ENCODE data around the gene SPRYD3. TPM values are rescaled to one million over a fixed set of nuclear protein-coding genes. Genes with fewer than 3 reads are reported as not detected.

SPRYD3 gene
- total and polyA plus RNA-seq, 4 donors, result 53.8 to 101 (median 66.2) TPM

- no peak overlapping the region for H3K4me3 ChIP-seq (ENCODE audit: low read length in 2 of 2)
- H3K27me3 ChIP-seq (ENCODE audit: control insufficient read depth in 1 of 2, insufficient read depth in 2 of 2, low read length in 1 of 2), result no peaks in the 10 kb centered on the region
- H3K36me3 ChIP-seq (ENCODE audit: control insufficient read depth in 1 of 2, insufficient read depth in 2 of 2, low read length in 1 of 2), result peaks cover 0 to 3% of the 10 kb centered on the region in 2 donors
- H3K27ac ChIP-seq (ENCODE audit: low read depth in 1 of 2, low read length in 2 of 2), result peak overlapping the region in 1 of 2 donors; percentile 12
- intact Hi-C loops (cut with DNase I), result no loop called here
- peaks cover 2 to 6% of the 10 kb centered on the region in 2 donors for H3K4me1 ChIP-seq (ENCODE audit: control insufficient read depth in 1 of 2, insufficient read depth in 2 of 2, low read length in 2 of 2)
- DNase-seq, result peak in 1 of 2 donors; percentile 67
- no peaks in the 10 kb centered on the region for H3K9me3 ChIP-seq (ENCODE audit: control insufficient read depth, low read length)
- no peak for ATAC-seq (ENCODE audit: low FRiP score)
- WGBS, 2 donors, result 89 to 93% methylated on average over 11 of the region's 11 CpGs
Measured at GRCh38 chr12:53074283-53074998, 4.7 kb downstream of the SPRYD3 start.

- intact Hi-C loops (cut with DNase I), result no loop called here
- DNase-seq (peak in 1 of 2 donors; percentile 22), ATAC-seq (ENCODE audit: low FRiP score) (no peak)
- WGBS, 2 donors, result 25 to 30% methylated on average over 6 of the region's 6 CpGs
- Histone ChIP-seq H3K27me3 (ENCODE audit: control insufficient read depth in 1 of 2, insufficient read depth in 2 of 2, low read length in 1 of 2) (no peaks in the 10 kb centered on the region), H3K4me3 (ENCODE audit: low read length in 2 of 2) (no peak overlapping the region), H3K9me3 (ENCODE audit: control insufficient read depth, low read length) (no peaks in the 10 kb centered on the region), H3K36me3 (ENCODE audit: control insufficient read depth in 1 of 2, insufficient read depth in 2 of 2, low read length in 1 of 2) (peaks cover 0 to 3% of the 10 kb centered on the region in 2 donors), H3K27ac (ENCODE audit: low read depth in 1 of 2, low read length in 2 of 2) (no peak overlapping the region), H3K4me1 (ENCODE audit: control insufficient read depth in 1 of 2, insufficient read depth in 2 of 2, low read length in 2 of 2) (peaks cover 2 to 6% of the 10 kb centered on the region in 2 donors)
Measured at GRCh38 chr12:53073881-53074280, 5.3 kb downstream of the SPRYD3 start.

- Histone ChIP-seq H3K4me1 (ENCODE audit: control insufficient read depth in 1 of 2, insufficient read depth in 2 of 2, low read length in 2 of 2) (peaks cover 0 to 3% of the 10 kb centered on the region in 2 donors), H3K27ac (ENCODE audit: low read depth in 1 of 2, low read length in 2 of 2) (peak overlapping the region; percentile 46 to 50), H3K4me3 (ENCODE audit: low read length in 2 of 2) (no peak overlapping the region), H3K36me3 (ENCODE audit: control insufficient read depth in 1 of 2, insufficient read depth in 2 of 2, low read length in 1 of 2) (peaks cover 0 to 3% of the 10 kb centered on the region in 2 donors), H3K9me3 (ENCODE audit: control insufficient read depth, low read length) (no peaks in the 10 kb centered on the region), H3K27me3 (ENCODE audit: control insufficient read depth in 1 of 2, insufficient read depth in 2 of 2, low read length in 1 of 2) (no peaks in the 10 kb centered on the region)
- intact Hi-C loops (cut with DNase I), result no loop called here
- WGBS, 2 donors, result 22 to 27% methylated on average over 11 of the region's 11 CpGs
- DNase-seq (peak; percentile 81 to 90), ATAC-seq (ENCODE audit: low FRiP score) (peak; percentile 74)
Measured at GRCh38 chr12:53071591-53072551, 7.3 kb downstream of the SPRYD3 start.

- DNase-seq, result peak in 1 of 2 donors; percentile 64
- intact Hi-C loops (cut with DNase I), result no loop called here
Measured at GRCh38 chr12:53070877-53071492, 8.2 kb downstream of the SPRYD3 start.

GRCh38 chr12:53069621-53070410 is 9.4 kb downstream of the SPRYD3 start:
- H3K27ac ChIP-seq (ENCODE audit: low read depth in 1 of 2, low read length in 2 of 2), result peak overlapping the region in 1 of 2 donors; percentile 7
- WGBS, 2 donors, result 63 to 67% methylated on average over 12 of the region's 12 CpGs
- H3K9me3 ChIP-seq (ENCODE audit: control insufficient read depth, low read length), result no peaks in the 10 kb centered on the region
- ATAC-seq (ENCODE audit: low FRiP score) (no peak), DNase-seq (peak; percentile 61 to 77)
- no peaks in the 10 kb centered on the region for H3K36me3 ChIP-seq (ENCODE audit: control insufficient read depth in 1 of 2, insufficient read depth in 2 of 2, low read length in 1 of 2)
- intact Hi-C loops (cut with DNase I), result loop anchor here (5.0 to 10.0 kb wide), 3 partner anchors 32 to 225 kb away; partner anchors contain the start of genes MYG1 (in 1 of the 2), PFDN5 (in 1 of the 2) and SOAT2 (in 1 of the 2)
- H3K27me3 ChIP-seq (ENCODE audit: control insufficient read depth in 1 of 2, insufficient read depth in 2 of 2, low read length in 1 of 2), result no peaks in the 10 kb centered on the region
- no peak overlapping the region for H3K4me3 ChIP-seq (ENCODE audit: low read length in 2 of 2)
- H3K4me1 ChIP-seq (ENCODE audit: control insufficient read depth in 1 of 2, insufficient read depth in 2 of 2, low read length in 2 of 2), result peaks cover 0 to 3% of the 10 kb centered on the region in 2 donors

More at GRCh38 chr12:53070877-53071492, 8.2 kb downstream of the SPRYD3 start:
- Histone ChIP-seq H3K27me3 (ENCODE audit: control insufficient read depth in 1 of 2, insufficient read depth in 2 of 2, low read length in 1 of 2) (no peaks in the 10 kb centered on the region), H3K4me3 (ENCODE audit: low read length in 2 of 2) (no peak overlapping the region), H3K27ac (ENCODE audit: low read depth in 1 of 2, low read length in 2 of 2) (peak overlapping the region in 1 of 2 donors; percentile 2), H3K4me1 (ENCODE audit: control insufficient read depth in 1 of 2, insufficient read depth in 2 of 2, low read length in 2 of 2) (peaks cover 0 to 3% of the 10 kb centered on the region in 2 donors), H3K36me3 (ENCODE audit: control insufficient read depth in 1 of 2, insufficient read depth in 2 of 2, low read length in 1 of 2) (peaks cover 0 to 3% of the 10 kb centered on the region in 2 donors), H3K9me3 (ENCODE audit: control insufficient read depth, low read length) (no peaks in the 10 kb centered on the region)
- no peak for ATAC-seq (ENCODE audit: low FRiP score)
- WGBS, 2 donors, result 65 to 69% methylated on average over 7 of the region's 7 CpGs

- ATAC-seq (ENCODE audit: low FRiP score) (no peak), DNase-seq (peak in 1 of 2 donors; percentile 56)
- H3K27ac ChIP-seq (ENCODE audit: low read depth in 1 of 2, low read length in 2 of 2), result no peak overlapping the region
- peaks cover 0 to 3% of the 10 kb centered on the region in 2 donors for H3K4me1 ChIP-seq (ENCODE audit: control insufficient read depth in 1 of 2, insufficient read depth in 2 of 2, low read length in 2 of 2)
- intact Hi-C loops (cut with DNase I), result loop anchor here (5.0 to 10.0 kb wide), 3 partner anchors 33 to 226 kb away; partner anchors contain the start of genes MYG1 (in 1 of the 2), PFDN5 (in 1 of the 2) and SOAT2 (in 1 of the 2)
- H3K36me3 ChIP-seq (ENCODE audit: control insufficient read depth in 1 of 2, insufficient read depth in 2 of 2, low read length in 1 of 2), result no peaks in the 10 kb centered on the region
- H3K4me3 ChIP-seq (ENCODE audit: low read length in 2 of 2), result no peak overlapping the region
- 67 to 70% methylated on average over 15 of the region's 15 CpGs for WGBS, 2 donors
- H3K27me3 ChIP-seq (ENCODE audit: control insufficient read depth in 1 of 2, insufficient read depth in 2 of 2, low read length in 1 of 2), result no peaks in the 10 kb centered on the region
- H3K9me3 ChIP-seq (ENCODE audit: control insufficient read depth, low read length), result no peaks in the 10 kb centered on the region
Measured at GRCh38 chr12:53068811-53069585, 10.2 kb downstream of the SPRYD3 start.

- peak in 1 of 2 donors; percentile 67 for DNase-seq
- no peak overlapping the region for H3K4me3 ChIP-seq (ENCODE audit: low read length in 2 of 2)
- WGBS, 2 donors, result 81 to 85% methylated on average over 13 of the region's 13 CpGs
- H3K36me3 ChIP-seq (ENCODE audit: control insufficient read depth in 1 of 2, insufficient read depth in 2 of 2, low read length in 1 of 2), result no peaks in the 10 kb centered on the region
- H3K4me1 ChIP-seq (ENCODE audit: control insufficient read depth in 1 of 2, insufficient read depth in 2 of 2, low read length in 2 of 2), result peaks cover 0 to 3% of the 10 kb centered on the region in 2 donors
- no peaks in the 10 kb centered on the region for H3K27me3 ChIP-seq (ENCODE audit: control insufficient read depth in 1 of 2, insufficient read depth in 2 of 2, low read length in 1 of 2)
- intact Hi-C loops (cut with DNase I), result loop anchor here (2.0 to 10.0 kb wide), 5 partner anchors 29 to 227 kb away; partner anchors contain the start of genes IGFBP6 (in 1 of the 2), MYG1 (in 1 of the 2), PFDN5 (in 1 of the 2) and SOAT2 (in 1 of the 2)
- no peak for ATAC-seq (ENCODE audit: low FRiP score)
- H3K9me3 ChIP-seq (ENCODE audit: control insufficient read depth, low read length), result no peaks in the 10 kb centered on the region
- no peak overlapping the region for H3K27ac ChIP-seq (ENCODE audit: low read depth in 1 of 2, low read length in 2 of 2)
Measured at GRCh38 chr12:53067993-53068770, 11.0 kb downstream of the SPRYD3 start.

Measured in aorta (tissue), 5 donors.